Fibroblast of skin of right biceps (primary cell): ENCODE measurements around the gene LINS1.

Experiments used
- DNase-seq: peaks from one replicate; pipeline ENCODE4 v3.0.0-alpha.2; 2013

LINS1 gene

DNA sequence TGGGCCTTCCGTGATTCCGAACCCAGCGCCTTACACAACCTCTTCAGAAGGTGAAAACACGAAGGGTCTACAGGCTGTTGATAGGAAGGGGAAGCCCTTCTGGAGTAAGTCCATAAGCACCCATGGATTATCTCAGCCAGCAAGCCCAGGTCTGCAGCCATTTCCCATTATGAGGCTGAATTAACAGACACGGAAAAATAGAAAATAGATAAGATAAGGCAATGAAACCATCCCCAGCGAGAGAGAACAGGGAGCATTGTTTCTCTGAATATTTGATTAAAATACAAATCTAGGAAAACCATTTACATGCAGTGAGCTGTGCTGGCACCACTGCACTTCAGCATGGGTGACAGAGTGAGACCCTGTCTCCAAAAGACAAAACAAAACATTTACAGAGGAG lies 57.0 kb downstream of the LINS1 start:
- no peak for DNase-seq

GRCh38 chr15:100544338-100544841 lies 57.6 kb downstream of the LINS1 start:
- DNase-seq: no peak

DNA sequence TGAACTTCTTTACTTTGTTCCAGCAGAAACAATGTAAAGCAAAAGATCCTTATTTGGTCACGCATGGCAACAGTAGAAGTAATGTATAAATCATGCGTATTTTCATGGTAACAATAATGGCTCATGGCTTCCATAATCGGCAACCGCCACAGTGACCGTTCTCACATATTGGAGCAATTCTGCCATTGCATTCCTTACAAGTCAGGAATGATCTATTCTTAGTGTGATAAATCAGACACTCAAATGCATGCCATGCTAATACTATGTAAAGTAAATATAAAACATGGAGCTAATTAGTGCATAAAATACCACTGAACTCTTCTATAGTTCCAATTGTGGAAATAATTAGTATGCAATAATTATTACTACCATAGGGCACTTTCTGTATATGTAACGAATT lies 59.7 kb downstream of the LINS1 start:
- no peak for DNase-seq

- no peak for DNase-seq
These were observed 64.7 kb downstream of the LINS1 start for GRCh38 chr15:100537331-100537730.

DNA sequence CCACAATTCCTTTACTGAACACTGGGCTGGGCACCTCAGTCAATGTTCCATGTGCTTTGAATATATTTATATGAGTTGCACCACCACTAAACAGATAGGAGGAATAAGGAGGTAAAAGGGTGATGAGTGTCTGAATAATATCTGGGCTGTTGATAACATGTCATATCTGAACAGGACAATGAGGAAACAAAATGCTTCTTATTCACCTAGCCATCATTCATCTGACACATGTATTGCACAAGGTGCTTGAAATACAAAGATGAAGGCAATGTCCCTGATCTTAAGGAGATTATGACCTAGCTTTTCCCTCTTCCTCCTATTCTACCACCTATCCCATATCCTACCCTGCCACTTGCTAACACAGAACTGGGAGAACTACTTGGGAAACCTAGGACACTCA lies 65.3 kb downstream of the LINS1 start:
- DNase-seq: no peak

DNA sequence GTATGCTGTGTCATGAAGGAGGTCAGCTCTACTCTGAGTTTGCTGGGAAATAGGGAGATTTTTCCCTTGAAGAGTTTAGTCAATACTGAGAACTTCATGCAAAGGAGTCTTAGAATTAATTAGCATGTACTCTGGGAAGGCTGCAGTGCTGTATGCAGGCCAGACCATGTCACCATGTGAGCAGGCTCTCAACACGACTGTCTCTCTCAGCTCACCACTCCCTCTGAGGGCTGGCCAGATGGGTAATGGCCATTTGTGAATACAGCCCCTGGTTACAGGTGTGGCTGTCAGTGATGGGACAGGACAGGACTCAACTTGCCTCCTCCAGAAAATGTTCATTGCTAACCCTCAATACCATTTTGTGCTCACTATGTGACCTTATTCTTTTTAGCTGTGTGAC lies 68.1 kb downstream of the LINS1 start:
- no peak for DNase-seq

GRCh38 chr15:100531823-100532327 lies 70.1 kb downstream of the LINS1 start:
- DNase-seq: no peak

GRCh38 chr15:100531204-100531603 lies 70.8 kb downstream of the LINS1 start:
- DNase-seq: no peak

DNA sequence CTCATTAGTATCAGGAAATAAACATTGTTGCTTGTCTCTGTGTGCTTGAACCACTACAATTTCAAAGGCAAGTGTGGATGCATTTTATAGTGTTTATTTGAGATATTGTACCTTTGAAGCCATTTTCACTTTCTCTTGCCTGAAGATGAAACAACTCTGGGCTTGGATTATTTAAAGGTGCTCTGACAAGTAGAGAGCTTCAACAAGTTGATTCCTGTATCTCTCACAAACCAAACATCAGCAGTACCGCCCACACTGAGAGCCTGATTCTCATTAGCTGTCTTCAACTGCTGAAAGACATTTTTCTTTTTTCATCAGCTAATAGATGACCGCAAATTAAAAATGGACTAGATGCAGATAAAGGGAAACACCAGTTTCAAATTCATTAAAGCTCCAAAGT lies 72.4 kb downstream of the LINS1 start:
- DNase-seq: no peak

DNA sequence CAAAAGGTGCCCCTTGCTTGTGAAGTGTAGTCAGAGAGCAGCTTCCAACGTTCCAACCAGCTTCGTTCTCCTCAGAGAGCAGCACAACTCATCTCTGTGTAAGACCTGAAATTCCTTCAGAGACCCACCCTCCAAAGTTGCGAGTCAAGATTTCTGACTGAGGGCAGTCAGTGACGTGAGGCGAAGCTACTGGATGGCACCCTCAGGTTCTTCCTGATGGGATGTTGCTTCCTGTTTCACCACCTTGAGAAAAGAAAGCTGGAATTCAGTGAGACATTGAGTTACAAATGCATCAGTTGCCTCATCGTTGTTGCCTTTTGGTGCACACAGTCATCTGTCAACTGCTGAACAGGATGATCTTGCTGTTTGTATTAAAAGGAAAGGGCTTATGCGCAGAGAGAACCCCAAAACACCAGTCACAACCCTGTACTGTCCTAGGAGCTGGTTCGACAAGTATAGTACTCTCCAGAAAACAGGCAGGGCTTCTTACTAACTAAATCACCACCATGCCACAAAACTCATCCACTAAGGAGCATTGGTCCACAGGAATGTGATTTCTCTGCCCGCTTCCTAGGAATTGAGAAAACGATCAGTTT lies 73.1 kb downstream of the LINS1 start, which contains the start of gene CERS3:
TSS of gene CERS3 (minus strand) at position 118 of the 596 bp plus-strand sequence. CDS start 27,101 bp downstream, outside the sequence.
- no peak for DNase-seq

DNA sequence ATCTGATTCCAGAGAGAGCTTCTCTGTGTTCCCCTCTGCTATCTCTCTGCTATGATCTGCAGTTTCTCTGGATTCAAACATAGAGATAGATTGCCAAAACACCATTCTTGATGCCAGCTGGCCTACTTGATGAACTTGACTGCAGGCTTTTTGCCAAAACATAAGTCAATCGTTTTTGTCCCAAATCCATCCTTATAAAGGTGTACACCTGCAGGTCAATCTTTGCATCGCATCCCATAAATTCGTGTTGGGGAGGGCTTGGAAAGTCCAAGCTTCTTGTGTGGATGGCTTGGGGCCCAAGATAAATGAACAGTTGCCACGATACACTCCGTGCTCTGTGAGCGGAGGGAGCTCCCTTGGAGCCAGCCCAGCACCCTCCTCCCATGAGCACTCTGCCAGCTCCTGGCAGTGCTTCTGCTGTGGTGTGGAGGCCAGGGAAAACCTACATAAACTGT lies 75.9 kb downstream of the LINS1 start:
- DNase-seq: no peak

- DNase-seq: no peak
These were observed 76.5 kb downstream of the LINS1 start for GRCh38 chr15:100525436-100525835.

DNA sequence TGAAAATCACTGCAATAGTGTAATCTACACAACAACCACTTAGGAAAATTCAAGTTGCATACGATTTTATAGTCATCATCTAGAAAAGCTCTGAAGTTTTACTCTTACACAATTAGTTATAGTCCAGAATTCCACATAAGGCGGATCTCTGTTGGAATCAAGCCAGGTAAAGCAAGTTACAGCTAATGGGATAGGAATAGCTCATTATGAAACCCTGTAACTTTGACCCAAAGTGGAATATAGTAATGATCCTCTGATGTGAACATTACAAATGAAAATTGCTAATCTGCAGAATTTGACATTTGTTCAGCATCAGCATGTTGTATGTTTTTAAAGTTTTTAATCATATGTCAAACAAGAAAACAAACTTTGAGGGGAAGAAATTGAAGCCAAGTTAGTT lies 77.7 kb downstream of the LINS1 start:
- DNase-seq: no peak

- no peak for DNase-seq
These were observed 80.1 kb downstream of the LINS1 start for GRCh38 chr15:100521907-100522306.

GRCh38 chr15:100520132-100520921 lies 81.7 kb downstream of the LINS1 start:
- no peak for DNase-seq

GRCh38 chr15:100517846-100518245 lies 84.1 kb downstream of the LINS1 start:
- no peak for DNase-seq
